Glutamatergic neuron (in vitro differentiated cells): Measurements from ENCODE around the gene CYB561D2. TPM values are rescaled to one million over a fixed set of nuclear protein-coding genes. Genes with fewer than 3 reads are reported as not detected.
A peak's percentile ranks its signal among the peaks of the same experiment; 100 is the strongest.

Experiments used
- DNase-seq: peaks from one replicate; pipeline ENCODE4 v3.0.0; 2022
- H3K27ac Mint-ChIP-seq: one replicate; pipeline ENCODE4 v1.8.0; 2020; ENCODE audit warnings: mild to moderate bottlenecking, mixed read lengths, inconsistent platforms; ENCODE audit not compliant: unreplicated experiment
- H3K27me3 Mint-ChIP-seq: one replicate; pipeline ENCODE4 v1.8.0; 2020; ENCODE audit warnings: mild to moderate bottlenecking, moderate library complexity, mixed read lengths, inconsistent platforms; ENCODE audit not compliant: unreplicated experiment
- H3K36me3 Mint-ChIP-seq: one replicate; pipeline ENCODE4 v1.8.0; 2020; ENCODE audit warnings: mild to moderate bottlenecking, mixed read lengths, inconsistent platforms; ENCODE audit not compliant: unreplicated experiment
- H3K4me1 Mint-ChIP-seq: one replicate; pipeline ENCODE4 v1.8.0; 2020; ENCODE audit warnings: mild to moderate bottlenecking, low read depth, mixed read lengths, inconsistent platforms; ENCODE audit not compliant: unreplicated experiment
- H3K4me3 Mint-ChIP-seq: one replicate; pipeline ENCODE4 v1.8.0; 2020; ENCODE audit warnings: mild to moderate bottlenecking, mixed read lengths, inconsistent platforms; ENCODE audit not compliant: unreplicated experiment
- H3K9me3 Mint-ChIP-seq: one replicate; pipeline ENCODE4 v1.8.0; 2020; ENCODE audit warnings: mild to moderate bottlenecking, moderate library complexity, mixed read lengths, inconsistent platforms; ENCODE audit not compliant: unreplicated experiment
- total RNA-seq: library from RNA; stranded (reverse); fragmentation: NEBNext Ultra II Directional; extraction: Animal tissue kit (Norgen Biotek cat#: 25700); gene quantifications from one replicate; pipeline ENCODE4 v1.2.1, GENCODE V29; 2021; ENCODE audit not compliant: unreplicated experiment
- TF ChIP-seq, protein P1 (sequence below): fragments of 200-600 bp; sonication (generic); IDR thresholded peaks from one replicate; pipeline ENCODE4 v1.5.0; 2021; ENCODE audit not compliant: partially characterized antibody, unreplicated experiment

The CYB561D2 gene
- total RNA-seq, 1 donor from 2014 or later: 12.6 TPM

DNA sequence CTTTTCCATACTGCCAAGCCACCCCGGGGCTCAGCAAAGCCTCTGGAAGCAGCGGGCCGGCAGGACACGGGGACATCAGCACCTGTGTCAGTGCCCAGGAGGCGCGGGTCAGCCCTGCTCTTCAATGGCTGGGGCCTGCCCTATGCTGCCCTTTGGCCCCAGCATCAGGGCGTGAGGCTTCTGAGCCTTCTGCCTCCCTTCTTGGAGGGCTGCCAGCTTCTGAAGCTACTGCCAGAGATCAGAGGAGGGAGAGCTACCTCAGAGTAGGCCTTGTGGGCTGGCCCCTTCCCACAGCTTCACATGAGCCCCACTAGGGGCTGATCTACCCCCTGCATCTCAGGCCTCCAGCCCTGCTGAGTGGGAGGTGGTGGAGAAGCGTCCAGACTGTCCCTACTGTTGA, 21.7 kb downstream of the CYB561D2 start:
- Mint-ChIP-seq H3K4me3 (no peak overlapping the region), H3K27me3 (peaks cover 5% of the 10 kb centered on the region), H3K4me1 (peaks cover 13% of the 10 kb centered on the region), H3K36me3 (no peaks in the 10 kb centered on the region), H3K9me3 (peaks cover 8% of the 10 kb centered on the region), H3K27ac (no peak overlapping the region)
- DNase-seq: no peak
- TF ChIP-seq, protein P1, sequence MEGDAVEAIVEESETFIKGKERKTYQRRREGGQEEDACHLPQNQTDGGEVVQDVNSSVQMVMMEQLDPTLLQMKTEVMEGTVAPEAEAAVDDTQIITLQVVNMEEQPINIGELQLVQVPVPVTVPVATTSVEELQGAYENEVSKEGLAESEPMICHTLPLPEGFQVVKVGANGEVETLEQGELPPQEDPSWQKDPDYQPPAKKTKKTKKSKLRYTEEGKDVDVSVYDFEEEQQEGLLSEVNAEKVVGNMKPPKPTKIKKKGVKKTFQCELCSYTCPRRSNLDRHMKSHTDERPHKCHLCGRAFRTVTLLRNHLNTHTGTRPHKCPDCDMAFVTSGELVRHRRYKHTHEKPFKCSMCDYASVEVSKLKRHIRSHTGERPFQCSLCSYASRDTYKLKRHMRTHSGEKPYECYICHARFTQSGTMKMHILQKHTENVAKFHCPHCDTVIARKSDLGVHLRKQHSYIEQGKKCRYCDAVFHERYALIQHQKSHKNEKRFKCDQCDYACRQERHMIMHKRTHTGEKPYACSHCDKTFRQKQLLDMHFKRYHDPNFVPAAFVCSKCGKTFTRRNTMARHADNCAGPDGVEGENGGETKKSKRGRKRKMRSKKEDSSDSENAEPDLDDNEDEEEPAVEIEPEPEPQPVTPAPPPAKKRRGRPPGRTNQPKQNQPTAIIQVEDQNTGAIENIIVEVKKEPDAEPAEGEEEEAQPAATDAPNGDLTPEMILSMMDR: no peak

- Mint-ChIP-seq H3K4me3 (no peak overlapping the region), H3K9me3 (peaks cover 8% of the 10 kb centered on the region), H3K27me3 (peaks cover 4% of the 10 kb centered on the region), H3K36me3 (no peaks in the 10 kb centered on the region), H3K4me1 (peaks cover 12% of the 10 kb centered on the region), H3K27ac (no peak overlapping the region)
- no peak for DNase-seq
- TF ChIP-seq, protein P1: no peak
Observed at GRCh38 chr3:50373146-50374051, 22.7 kb downstream of the CYB561D2 start.

DNA sequence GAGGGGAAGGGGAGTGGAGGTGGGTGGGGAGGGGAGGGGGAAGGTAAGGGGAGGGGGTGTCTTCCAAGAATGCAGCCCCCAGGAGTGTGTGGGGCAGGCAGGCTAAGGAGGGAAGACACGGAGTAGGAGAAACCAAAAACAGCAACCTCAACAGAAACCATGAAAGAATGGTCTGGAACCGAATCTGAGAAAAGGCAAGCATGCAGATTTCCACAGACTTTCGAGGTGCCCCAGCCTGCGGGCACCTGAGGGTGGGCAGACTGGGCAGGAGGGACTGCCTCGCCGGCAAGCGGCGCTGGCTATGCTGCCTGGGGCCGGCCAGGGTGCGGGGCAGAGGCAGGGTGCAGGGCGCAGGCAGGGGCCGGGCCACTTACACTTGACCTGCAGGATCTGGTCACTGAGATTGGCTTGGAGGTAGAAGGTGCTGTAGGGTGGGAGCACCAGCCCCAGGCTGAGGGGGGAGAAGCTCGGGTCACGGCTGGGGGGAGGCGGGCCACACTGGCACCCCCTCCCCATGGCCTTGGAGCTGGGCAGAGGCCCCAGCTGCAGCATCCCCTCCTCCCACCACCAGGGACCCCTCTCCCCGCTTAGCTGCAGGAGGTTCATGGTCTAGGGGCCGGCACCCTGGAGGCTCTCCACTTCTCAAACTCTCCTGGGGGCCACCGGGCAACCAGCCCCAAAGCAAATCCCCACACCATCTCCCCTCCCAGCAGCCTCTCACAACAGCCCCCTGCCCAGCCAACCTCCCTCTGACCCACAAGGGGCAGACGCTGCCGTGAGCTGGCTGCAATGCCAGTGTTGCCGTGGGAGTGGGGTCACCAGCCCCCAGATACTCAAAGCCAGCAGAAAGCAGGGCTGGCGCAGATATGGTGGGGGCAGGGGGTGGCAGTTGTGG, 23.9 kb downstream of the CYB561D2 start:
- H3K4me1 Mint-ChIP-seq: peaks cover 7% of the 10 kb centered on the region
- peaks cover 5% of the 10 kb centered on the region for H3K9me3 Mint-ChIP-seq
- TF ChIP-seq, protein P1: peak; percentile 15
- DNase-seq: no peak
- no peaks in the 10 kb centered on the region for H3K36me3 Mint-ChIP-seq
- H3K4me3 Mint-ChIP-seq: no peak overlapping the region
- peaks cover 4% of the 10 kb centered on the region for H3K27me3 Mint-ChIP-seq
- H3K27ac Mint-ChIP-seq: no peak overlapping the region

DNA sequence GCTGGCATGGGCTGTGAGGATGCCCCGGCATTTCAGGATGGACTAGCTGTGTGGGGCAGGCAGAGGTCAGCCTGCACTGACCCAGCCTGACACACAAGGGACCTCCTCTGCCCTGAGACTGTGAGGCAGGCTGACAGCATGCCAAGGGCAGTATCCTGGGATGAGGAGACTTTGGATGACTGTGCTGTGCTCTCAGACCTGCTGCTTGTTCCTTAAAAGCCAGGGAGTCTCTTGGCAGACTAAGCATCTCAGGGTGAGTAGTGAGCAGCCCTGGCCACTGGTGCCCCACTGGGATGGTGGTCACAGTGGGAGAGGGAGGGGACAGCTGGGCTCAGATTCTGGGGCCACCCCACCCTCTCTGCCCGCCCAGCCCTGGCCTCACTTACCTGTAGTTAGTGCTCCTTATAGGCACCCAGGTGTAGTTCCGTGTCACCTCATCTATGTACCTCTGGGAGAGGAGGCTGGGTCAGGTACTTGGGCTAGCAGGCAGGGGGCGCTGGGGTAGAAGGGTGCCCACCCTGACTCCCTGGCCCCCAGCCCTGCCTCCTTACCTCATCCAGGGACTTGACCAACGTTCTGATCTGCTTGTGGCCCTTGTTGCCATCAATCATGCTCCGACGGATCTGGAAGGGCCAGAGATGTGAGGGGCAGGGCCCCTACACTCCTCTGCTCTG, 24.7 kb downstream of the CYB561D2 start:
- Mint-ChIP-seq H3K4me3 (no peak overlapping the region), H3K9me3 (peaks cover 6% of the 10 kb centered on the region), H3K27ac (no peak overlapping the region), H3K36me3 (no peaks in the 10 kb centered on the region), H3K27me3 (peaks cover 8% of the 10 kb centered on the region), H3K4me1 (peaks cover 9% of the 10 kb centered on the region)
- no peak for DNase-seq
- TF ChIP-seq, protein P1: no peak
